ENCODE results near the gene MYL12A. TPM values are rescaled to one million over a fixed set of nuclear protein-coding genes. Genes with fewer than 3 reads are reported as not detected.

Gene MYL12A
- total and polyA plus RNA-seq, 2 of the 8 experiments (the other 6 are each of a cell fraction or from before 2014, with no cell fraction given) = 188 to 247 TPM

GRCh38 chr18:3217948-3218647 is 29.5 kb upstream of the MYL12A start (continued):
- TF ChIP-seq, protein P1, sequence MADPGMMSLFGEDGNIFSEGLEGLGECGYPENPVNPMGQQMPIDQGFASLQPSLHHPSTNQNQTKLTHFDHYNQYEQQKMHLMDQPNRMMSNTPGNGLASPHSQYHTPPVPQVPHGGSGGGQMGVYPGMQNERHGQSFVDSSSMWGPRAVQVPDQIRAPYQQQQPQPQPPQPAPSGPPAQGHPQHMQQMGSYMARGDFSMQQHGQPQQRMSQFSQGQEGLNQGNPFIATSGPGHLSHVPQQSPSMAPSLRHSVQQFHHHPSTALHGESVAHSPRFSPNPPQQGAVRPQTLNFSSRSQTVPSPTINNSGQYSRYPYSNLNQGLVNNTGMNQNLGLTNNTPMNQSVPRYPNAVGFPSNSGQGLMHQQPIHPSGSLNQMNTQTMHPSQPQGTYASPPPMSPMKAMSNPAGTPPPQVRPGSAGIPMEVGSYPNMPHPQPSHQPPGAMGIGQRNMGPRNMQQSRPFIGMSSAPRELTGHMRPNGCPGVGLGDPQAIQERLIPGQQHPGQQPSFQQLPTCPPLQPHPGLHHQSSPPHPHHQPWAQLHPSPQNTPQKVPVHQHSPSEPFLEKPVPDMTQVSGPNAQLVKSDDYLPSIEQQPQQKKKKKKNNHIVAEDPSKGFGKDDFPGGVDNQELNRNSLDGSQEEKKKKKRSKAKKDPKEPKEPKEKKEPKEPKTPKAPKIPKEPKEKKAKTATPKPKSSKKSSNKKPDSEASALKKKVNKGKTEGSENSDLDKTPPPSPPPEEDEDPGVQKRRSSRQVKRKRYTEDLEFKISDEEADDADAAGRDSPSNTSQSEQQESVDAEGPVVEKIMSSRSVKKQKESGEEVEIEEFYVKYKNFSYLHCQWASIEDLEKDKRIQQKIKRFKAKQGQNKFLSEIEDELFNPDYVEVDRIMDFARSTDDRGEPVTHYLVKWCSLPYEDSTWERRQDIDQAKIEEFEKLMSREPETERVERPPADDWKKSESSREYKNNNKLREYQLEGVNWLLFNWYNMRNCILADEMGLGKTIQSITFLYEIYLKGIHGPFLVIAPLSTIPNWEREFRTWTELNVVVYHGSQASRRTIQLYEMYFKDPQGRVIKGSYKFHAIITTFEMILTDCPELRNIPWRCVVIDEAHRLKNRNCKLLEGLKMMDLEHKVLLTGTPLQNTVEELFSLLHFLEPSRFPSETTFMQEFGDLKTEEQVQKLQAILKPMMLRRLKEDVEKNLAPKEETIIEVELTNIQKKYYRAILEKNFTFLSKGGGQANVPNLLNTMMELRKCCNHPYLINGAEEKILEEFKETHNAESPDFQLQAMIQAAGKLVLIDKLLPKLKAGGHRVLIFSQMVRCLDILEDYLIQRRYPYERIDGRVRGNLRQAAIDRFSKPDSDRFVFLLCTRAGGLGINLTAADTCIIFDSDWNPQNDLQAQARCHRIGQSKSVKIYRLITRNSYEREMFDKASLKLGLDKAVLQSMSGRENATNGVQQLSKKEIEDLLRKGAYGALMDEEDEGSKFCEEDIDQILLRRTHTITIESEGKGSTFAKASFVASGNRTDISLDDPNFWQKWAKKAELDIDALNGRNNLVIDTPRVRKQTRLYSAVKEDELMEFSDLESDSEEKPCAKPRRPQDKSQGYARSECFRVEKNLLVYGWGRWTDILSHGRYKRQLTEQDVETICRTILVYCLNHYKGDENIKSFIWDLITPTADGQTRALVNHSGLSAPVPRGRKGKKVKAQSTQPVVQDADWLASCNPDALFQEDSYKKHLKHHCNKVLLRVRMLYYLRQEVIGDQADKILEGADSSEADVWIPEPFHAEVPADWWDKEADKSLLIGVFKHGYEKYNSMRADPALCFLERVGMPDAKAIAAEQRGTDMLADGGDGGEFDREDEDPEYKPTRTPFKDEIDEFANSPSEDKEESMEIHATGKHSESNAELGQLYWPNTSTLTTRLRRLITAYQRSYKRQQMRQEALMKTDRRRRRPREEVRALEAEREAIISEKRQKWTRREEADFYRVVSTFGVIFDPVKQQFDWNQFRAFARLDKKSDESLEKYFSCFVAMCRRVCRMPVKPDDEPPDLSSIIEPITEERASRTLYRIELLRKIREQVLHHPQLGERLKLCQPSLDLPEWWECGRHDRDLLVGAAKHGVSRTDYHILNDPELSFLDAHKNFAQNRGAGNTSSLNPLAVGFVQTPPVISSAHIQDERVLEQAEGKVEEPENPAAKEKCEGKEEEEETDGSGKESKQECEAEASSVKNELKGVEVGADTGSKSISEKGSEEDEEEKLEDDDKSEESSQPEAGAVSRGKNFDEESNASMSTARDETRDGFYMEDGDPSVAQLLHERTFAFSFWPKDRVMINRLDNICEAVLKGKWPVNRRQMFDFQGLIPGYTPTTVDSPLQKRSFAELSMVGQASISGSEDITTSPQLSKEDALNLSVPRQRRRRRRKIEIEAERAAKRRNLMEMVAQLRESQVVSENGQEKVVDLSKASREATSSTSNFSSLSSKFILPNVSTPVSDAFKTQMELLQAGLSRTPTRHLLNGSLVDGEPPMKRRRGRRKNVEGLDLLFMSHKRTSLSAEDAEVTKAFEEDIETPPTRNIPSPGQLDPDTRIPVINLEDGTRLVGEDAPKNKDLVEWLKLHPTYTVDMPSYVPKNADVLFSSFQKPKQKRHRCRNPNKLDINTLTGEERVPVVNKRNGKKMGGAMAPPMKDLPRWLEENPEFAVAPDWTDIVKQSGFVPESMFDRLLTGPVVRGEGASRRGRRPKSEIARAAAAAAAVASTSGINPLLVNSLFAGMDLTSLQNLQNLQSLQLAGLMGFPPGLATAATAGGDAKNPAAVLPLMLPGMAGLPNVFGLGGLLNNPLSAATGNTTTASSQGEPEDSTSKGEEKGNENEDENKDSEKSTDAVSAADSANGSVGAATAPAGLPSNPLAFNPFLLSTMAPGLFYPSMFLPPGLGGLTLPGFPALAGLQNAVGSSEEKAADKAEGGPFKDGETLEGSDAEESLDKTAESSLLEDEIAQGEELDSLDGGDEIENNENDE (IDR thresholded peaks at IDR 0.05; ENCODE audit: insufficient replicate concordance, low read length) = no peak
- TF ChIP-seq TEAD4 (IDR thresholded peaks at IDR 0.05; ENCODE audit: low read depth, low read length) (no peak), SIRT6 (IDR thresholded peaks at IDR 0.05; ENCODE audit: low read length) (no peak), CHD1 (IDR thresholded peaks at IDR 0.05; ENCODE audit: low read depth, low read length) (no peak), SIN3A (conservative IDR thresholded peaks at IDR 0.05 in 1 of 2, IDR thresholded peaks at IDR 0.05 in 1 of 2; ENCODE audit: low read depth in 1 of 2, low read length in 2 of 2) (no peak), SIX5 (IDR thresholded peaks at IDR 0.05; ENCODE audit: low read depth, low read length) (no peak), EGR1 (IDR thresholded peaks at IDR 0.05; ENCODE audit: borderline replicate concordance, low read depth, low read length) (no peak), CBX8 (IDR thresholded peaks at IDR 0.05; ENCODE audit: borderline replicate concordance, low read depth, low read length) (no peak), CEBPB (IDR thresholded peaks at IDR 0.05; ENCODE audit: low read depth, low read length) (no peak), FOSL1 (IDR thresholded peaks at IDR 0.05; ENCODE audit: insufficient read depth, low read depth, low read length) (no peak), RAD21 (IDR thresholded peaks at IDR 0.05 in 1 of 2, conservative IDR thresholded peaks at IDR 0.05 in 1 of 2; ENCODE audit: low read depth in 2 of 2, low read length in 2 of 2) (no peak)
